Measurements from ENCODE around the gene WTIP.

- no peak for TF ChIP-seq CTCF (IDR thresholded peaks at IDR 0.05; ENCODE audit: insufficient read depth, low read length, poor library complexity, severe bottlenecking)
- no peak for TF ChIP-seq EZH2phosphoT487 (conservative IDR thresholded peaks at IDR 0.05; ENCODE audit: low read length)
Observed at GRCh38 chr19:34507414-34508067, 26.0 kb downstream of the WTIP start.

Data from SU-DHL-6 (cell line).